HG03025 (cell line): ENCODE data around the gene TRIM39.

Source experiments
- ATAC-seq: cut with Tn5 transposase; IDR thresholded peaks from one replicate; pipeline ENCODE4 v1.9.1; 2021; ENCODE audit warnings: mild to moderate bottlenecking, moderate library complexity; ENCODE audit not compliant: unreplicated experiment, low FRiP score

The TRIM39 gene

GRCh38 chr6:30325873-30326525, 728 bp upstream of the TRIM39 start:
- ATAC-seq: peak; percentile 46

GRCh38 chr6:30327232-30327746, 562 bp downstream of the TRIM39 start:
- no peak for ATAC-seq

- ATAC-seq: no peak
Observed at GRCh38 chr6:30328397-30328796, 1.7 kb downstream of the TRIM39 start.

- ATAC-seq: no peak
Observed at GRCh38 chr6:30329331-30329730, 2.6 kb downstream of the TRIM39 start.

- no peak for ATAC-seq
Observed at GRCh38 chr6:30331981-30332380, 5.3 kb downstream of the TRIM39 start.

- ATAC-seq: no peak
Observed at GRCh38 chr6:30334075-30334783, 7.5 kb downstream of the TRIM39 start.

- no peak for ATAC-seq
Observed at GRCh38 chr6:30340589-30341054, 13.9 kb downstream of the TRIM39 start.

- ATAC-seq: no peak
Observed at GRCh38 chr6:30341218-30341617, 14.5 kb downstream of the TRIM39 start.

GRCh38 chr6:30341728-30342127, 15.0 kb downstream of the TRIM39 start:
- ATAC-seq: no peak

- ATAC-seq: no peak
Observed at GRCh38 chr6:30344191-30344867, 17.6 kb downstream of the TRIM39 start.

- ATAC-seq: no peak
Observed at GRCh38 chr6:30344868-30345671, 18.3 kb downstream of the TRIM39 start, which contains the start of gene RPP21. RPP21 (plus strand) TSS chr6:30345156; CDS start chr6:30345172, 16 bp downstream.

GRCh38 chr6:30345852-30346251, 19.1 kb downstream of the TRIM39 start:
- no peak for ATAC-seq

- ATAC-seq: no peak
Observed at GRCh38 chr6:30348957-30349356, 22.2 kb downstream of the TRIM39 start.

GRCh38 chr6:30349421-30350177, 22.9 kb downstream of the TRIM39 start:
- ATAC-seq: no peak

GRCh38 chr6:30350524-30350923, 23.8 kb downstream of the TRIM39 start:
- ATAC-seq: no peak

GRCh38 chr6:30352550-30352949, 25.8 kb downstream of the TRIM39 start:
- ATAC-seq: no peak

- ATAC-seq: no peak
Observed at GRCh38 chr6:30355281-30355680, 28.6 kb downstream of the TRIM39 start.

GRCh38 chr6:30356536-30356935, 29.8 kb downstream of the TRIM39 start:
- no peak for ATAC-seq

- no peak for ATAC-seq
Observed at GRCh38 chr6:30357678-30358540, 31.2 kb downstream of the TRIM39 start.
